IMR-90 (cell line): ENCODE data around the gene SPRR1B.

Experiments used
- CEBPB ChIP-seq: IDR thresholded peaks from 2 replicates; pipeline ENCODE4 v1.6.1; 2012; ENCODE audit warnings: low read depth, low read length, improper control_type of control experiment
- CTCF ChIP-seq: conservative IDR thresholded peaks from 2 replicates; pipeline ENCODE4 v1.5.1; 2012; ENCODE audit warnings: mild to moderate bottlenecking, low read depth, low read length, improper control_type of control experiment
- MAZ ChIP-seq: IDR thresholded peaks from 2 replicates; pipeline ENCODE4 v1.6.1; 2012; ENCODE audit warnings: low read depth, mild to moderate bottlenecking, low read length, improper control_type of control experiment, moderate library complexity, borderline replicate concordance
- RCOR1 ChIP-seq: IDR thresholded peaks from 2 replicates; pipeline ENCODE4 v1.6.1; 2012; ENCODE audit warnings: mild to moderate bottlenecking, low read length, improper control_type of control experiment; ENCODE audit not compliant: insufficient replicate concordance

GRCh38 chr1:152983743-152984142 is 47.3 kb upstream of the SPRR1B start, which contains the start of gene SPRR1A:
- TF ChIP-seq CTCF (no peak), RCOR1 (no peak), CEBPB (no peak), MAZ (no peak)
